ENCODE data around the gene APOBEC3F.

- TF ChIP-seq CTCF (IDR thresholded peaks at IDR 0.05) (no peak), POLR2A (IDR thresholded peaks at IDR 0.05) (no peak)
These were observed 55.3 kb downstream of the APOBEC3F start for GRCh38 chr22:39095971-39096370.
